NCI-H69 (cell line): Measurements from ENCODE around the gene STAT2.
"Not testable (repeated sequence)": the region's sequence is repeated elsewhere in the genome, so short reads cannot be mapped to it uniquely, and the experiment has no call there.

Source experiments
- DNase-seq: peaks from one replicate; lab custom pipeline; 2025; lab: John Stamatoyannopoulos, UW

STAT2 gene

GRCh38 chr12:56359851-56360767, at the start of gene STAT2:
Gene STAT2, minus strand, starts transcription at chr12:56360107. Its CDS starts 3,536 bp downstream, at chr12:56356571.
- DNase-seq, result peak; percentile 100

- DNase-seq, result peak; percentile 9
These were observed 49.0 kb upstream of the STAT2 start for GRCh38 chr12:56408799-56409417.

- not testable (repeated sequence) for DNase-seq
These were observed 44.3 kb upstream of the STAT2 start for GRCh38 chr12:56404227-56404626.

GRCh38 chr12:56401612-56402011, 41.7 kb upstream of the STAT2 start:
- DNase-seq, result not testable (repeated sequence)

GRCh38 chr12:56401125-56401524, 41.2 kb upstream of the STAT2 start:
- not testable (repeated sequence) for DNase-seq

GRCh38 chr12:56399466-56399865, 39.6 kb upstream of the STAT2 start:
- DNase-seq, result not testable (repeated sequence)

- no peak for DNase-seq
These were observed 38.4 kb upstream of the STAT2 start for GRCh38 chr12:56398324-56398723.

GRCh38 chr12:56392331-56392730, 32.4 kb upstream of the STAT2 start:
- DNase-seq, result no peak

GRCh38 chr12:56391721-56392120, 31.8 kb upstream of the STAT2 start:
- DNase-seq, result no peak

- no peak for DNase-seq
These were observed 29.5 kb upstream of the STAT2 start for GRCh38 chr12:56389412-56389811.

- peak; percentile 10 for DNase-seq
These were observed 27.3 kb upstream of the STAT2 start for GRCh38 chr12:56387152-56387736.

- peak; percentile 67 for DNase-seq
These were observed 26.0 kb upstream of the STAT2 start for GRCh38 chr12:56385873-56386272.

GRCh38 chr12:56382611-56383010, 22.7 kb upstream of the STAT2 start:
- no peak for DNase-seq

GRCh38 chr12:56377989-56378316, 18.0 kb upstream of the STAT2 start:
- no peak for DNase-seq

- no peak for DNase-seq
These were observed 17.5 kb upstream of the STAT2 start for GRCh38 chr12:56377310-56377988.

- no peak for DNase-seq
These were observed 15.9 kb upstream of the STAT2 start for GRCh38 chr12:56375598-56376434.

GRCh38 chr12:56374726-56375597, 15.1 kb upstream of the STAT2 start:
- DNase-seq, result no peak

GRCh38 chr12:56373515-56373914, 13.6 kb upstream of the STAT2 start:
- no peak for DNase-seq

GRCh38 chr12:56366948-56367347, 7.0 kb upstream of the STAT2 start:
- DNase-seq, result no peak
